T follicular helper cell (primary cell): ENCODE measurements around the gene PCDHA6.
"Not testable (repeated sequence)": the region's sequence is repeated elsewhere in the genome, so short reads cannot be mapped to it uniquely, and the experiment has no call there.

Source experiments
- DNase-seq: peaks from one replicate; pipeline ENCODE4 v3.0.0-alpha.2; 2020; ENCODE audit warnings: low read depth

PCDHA6 gene

GRCh38 chr5:140857177-140857986, 29.6 kb downstream of the PCDHA6 start:
- DNase-seq, result no peak

GRCh38 chr5:140857987-140858240, 30.2 kb downstream of the PCDHA6 start:
- no peak for DNase-seq

- DNase-seq, result no peak
Observed at GRCh38 chr5:140862441-140863295, 34.9 kb downstream of the PCDHA6 start.

- no peak for DNase-seq
Observed at GRCh38 chr5:140868721-140869554, 41.2 kb downstream of the PCDHA6 start, which contains the start of gene PCDHA11. PCDHA11 (plus strand) TSS chr5:140868957; CDS start chr5:140869104, 147 bp downstream.

GRCh38 chr5:140869555-140869886, 41.8 kb downstream of the PCDHA6 start:
- no peak for DNase-seq

- DNase-seq, result no peak
Observed at GRCh38 chr5:140870221-140871201, 42.8 kb downstream of the PCDHA6 start.

- no peak for DNase-seq
Observed at GRCh38 chr5:140875085-140876065, 47.6 kb downstream of the PCDHA6 start, which contains the start of gene PCDHA12. PCDHA12 (plus strand) TSS chr5:140875308; CDS start chr5:140875473, 165 bp downstream.

GRCh38 chr5:140876541-140877261, 48.9 kb downstream of the PCDHA6 start:
- DNase-seq, result not testable (repeated sequence)

- no peak for DNase-seq
Observed at GRCh38 chr5:140877262-140877581, 49.5 kb downstream of the PCDHA6 start.
